Stimulated activated CD4-positive, alpha-beta T cell treated with anti-CD3 and anti-CD28 coated beads, Interleukin-12 subunit alpha, Interleukin-12 subunit beta, amount 100 ng/mL, for 24 hours (primary cell): ENCODE measurements around the gene EGFR.
"Not testable (repeated sequence)": the region's sequence is repeated elsewhere in the genome, so short reads cannot be mapped to it uniquely, and the experiment has no call there.

Source experiments
- DNase-seq, 2 experiments: peaks; one replicate each; pipeline ENCODE4 v3.0.0-alpha.2; 2020; ENCODE audit warnings: low read depth in 2 of 2

EGFR gene

GRCh38 chr7:55035410-55035809 is 16.6 kb downstream of the EGFR start:
- DNase-seq, result not testable (repeated sequence)

GRCh38 chr7:55036950-55037736 is 18.3 kb downstream of the EGFR start:
- DNase-seq, result no peak

- DNase-seq, result no peak
Measured at GRCh38 chr7:55043691-55044370, 25.0 kb downstream of the EGFR start.

DNA sequence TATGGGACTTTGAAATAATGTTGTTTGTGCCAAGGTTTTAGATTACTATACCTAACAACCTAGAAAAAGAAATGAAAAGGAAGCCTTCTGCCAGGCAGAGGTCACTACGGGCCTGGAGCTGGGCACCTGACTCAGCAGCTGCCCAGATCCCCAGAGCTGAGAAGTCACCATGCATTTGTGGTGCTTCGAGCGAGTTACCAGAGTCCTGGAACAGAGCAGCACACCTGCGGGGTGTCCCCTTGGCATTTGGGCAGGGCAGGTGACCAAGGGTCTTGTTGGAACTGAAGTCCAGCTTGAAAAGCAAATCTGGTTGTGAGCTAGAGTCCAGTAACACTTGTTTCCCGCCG is 25.5 kb downstream of the EGFR start:
- no peak for DNase-seq

DNA sequence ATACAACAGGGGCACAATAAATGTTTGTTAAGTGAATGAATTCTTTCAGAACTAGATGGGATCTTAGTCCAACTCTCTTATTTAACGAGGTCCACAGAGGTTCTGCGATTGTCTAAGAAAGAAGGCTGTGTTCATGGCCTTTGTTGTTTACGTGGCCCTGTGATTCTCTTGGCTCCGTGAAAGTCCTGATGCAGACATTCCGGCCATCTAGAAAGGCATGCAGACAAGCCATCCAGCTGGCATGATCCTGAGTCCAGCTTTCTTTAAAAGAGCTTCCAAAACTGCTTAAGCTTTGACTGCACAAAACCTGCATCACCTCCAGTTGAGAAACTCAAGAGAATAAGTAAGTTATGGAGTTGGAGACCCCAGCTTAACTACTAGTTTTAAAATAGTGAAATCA is 26.0 kb downstream of the EGFR start:
- DNase-seq, result no peak

DNA sequence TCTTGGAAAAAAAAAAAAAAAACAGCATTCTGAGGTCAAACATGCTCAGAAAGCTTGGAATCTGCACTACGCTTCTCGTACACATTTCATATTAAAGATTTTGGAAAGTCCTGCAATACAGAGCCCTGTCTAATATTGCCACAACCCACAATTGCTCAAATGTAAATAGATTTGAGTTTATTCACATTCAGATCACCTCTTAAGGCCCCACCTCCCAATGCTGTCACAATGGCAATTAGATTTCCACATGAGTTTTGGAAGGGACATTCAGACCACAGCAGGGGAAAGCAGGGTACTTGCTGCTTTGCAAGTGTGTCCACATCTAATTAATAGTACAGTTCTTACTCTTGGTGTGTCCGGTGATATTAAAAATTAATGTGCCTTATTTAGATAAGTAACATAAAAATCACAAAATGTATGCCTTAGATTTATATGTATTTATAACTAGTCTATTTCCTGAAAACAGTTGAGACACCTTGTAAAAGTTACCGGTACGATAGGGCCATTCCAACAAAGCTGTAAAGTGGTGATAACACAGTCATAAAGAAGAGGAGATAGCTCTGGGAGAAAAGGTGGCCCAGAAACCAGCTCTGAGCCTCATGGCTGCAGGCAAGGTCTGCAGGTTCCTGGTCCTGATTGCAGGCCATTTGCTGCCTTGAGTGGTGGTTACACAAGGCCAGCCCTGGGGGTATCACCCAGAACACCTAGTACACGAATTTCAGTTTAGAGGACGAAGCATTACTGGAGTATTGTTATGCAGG is 27.9 kb downstream of the EGFR start:
- no peak for DNase-seq

DNA sequence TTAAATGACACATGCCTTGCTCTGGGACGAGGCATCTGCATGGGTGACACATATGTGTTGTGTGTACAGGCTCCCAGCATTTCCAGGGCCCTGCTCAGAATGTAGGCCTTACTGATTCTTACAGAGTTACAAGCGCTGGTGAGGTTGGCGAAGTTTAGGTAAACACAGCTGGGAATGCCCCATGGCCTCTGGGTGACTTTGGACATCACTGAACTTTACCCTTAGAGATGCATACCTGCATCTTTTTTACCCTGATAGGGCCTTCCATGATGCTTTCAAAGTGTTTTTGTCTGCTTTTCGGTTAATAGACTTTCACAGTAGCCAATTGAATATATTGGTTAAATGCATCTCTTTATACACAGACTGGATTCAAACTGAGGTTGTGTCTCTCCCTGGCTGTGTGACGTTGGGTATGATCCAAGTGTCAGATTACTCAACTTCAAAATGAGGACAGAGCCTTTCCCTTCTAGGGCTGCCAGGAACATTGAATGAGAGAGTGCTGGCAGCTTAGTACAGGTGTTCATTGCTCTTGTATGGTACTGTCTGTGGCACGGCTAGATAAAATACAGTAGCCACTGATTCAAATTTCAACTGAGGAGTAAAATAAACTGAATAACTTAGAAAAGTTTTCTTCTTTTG is 29.5 kb downstream of the EGFR start:
- no peak for DNase-seq

GRCh38 chr7:55050281-55050680 is 31.5 kb downstream of the EGFR start:
- DNase-seq, result no peak

DNA sequence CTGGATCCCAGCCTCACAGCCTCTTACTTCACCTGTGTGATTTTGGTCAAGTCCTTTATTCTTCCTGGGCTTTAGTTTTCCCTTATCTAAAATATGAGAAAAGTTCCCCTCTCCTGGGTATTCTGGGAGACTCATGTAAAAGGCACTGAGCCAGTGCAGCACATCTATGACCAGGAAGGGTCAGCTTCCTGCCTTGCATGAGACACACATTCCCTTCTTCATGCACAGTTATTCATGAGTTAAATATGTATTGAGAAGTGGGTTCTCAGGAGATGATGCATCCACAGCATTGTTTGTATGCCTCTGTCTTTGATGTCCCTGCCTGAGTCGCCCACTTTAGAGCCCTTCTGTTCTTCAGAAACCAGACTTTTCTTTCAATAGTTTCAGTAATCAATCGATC is 33.3 kb downstream of the EGFR start:
- no peak for DNase-seq

GRCh38 chr7:55052741-55053427 is 34.1 kb downstream of the EGFR start:
- DNase-seq, result no peak

DNA sequence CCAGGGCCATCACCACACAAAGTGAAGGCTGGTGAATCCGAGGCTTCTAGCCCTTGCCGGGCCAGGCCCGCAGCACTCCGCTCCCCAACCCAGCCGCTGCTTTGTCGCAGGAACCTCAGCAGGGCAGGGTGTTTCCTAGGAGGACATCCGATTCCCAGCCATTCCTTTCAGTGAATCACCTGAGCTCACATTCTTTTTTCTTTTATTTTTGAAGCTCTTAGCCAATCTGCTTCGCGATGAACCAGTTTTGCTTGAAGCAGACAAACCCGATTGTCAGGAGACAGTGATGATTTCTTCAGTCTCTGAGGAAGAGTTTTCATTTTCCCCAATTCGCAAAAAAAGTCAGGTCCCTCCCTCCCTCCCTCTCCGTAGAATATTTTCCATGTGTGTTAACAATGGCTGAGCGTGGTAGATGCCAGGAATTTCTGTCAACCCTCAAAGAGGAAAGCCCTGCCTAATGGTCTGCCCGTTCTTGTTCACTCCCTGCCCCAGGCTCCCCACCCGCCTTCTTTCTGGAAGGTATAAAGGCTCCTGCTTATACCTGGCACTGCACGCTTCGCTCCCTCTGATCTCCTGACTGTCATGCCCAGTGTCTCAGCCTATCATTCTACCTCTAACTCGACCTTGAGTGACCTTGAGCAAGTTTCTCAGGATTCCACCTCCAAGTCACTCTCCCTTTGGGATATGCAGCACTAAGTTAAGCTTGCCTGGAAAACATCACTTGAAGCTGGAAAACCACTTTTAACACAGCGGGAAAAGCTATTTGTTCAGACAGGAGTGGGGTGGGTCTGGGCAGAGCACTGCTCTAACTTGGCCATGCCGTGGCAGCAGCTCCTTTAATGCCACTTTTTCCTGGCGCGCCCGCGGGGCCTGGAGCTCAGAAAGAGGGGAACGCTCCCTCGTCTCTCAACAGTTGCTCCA is 35.1 kb downstream of the EGFR start:
- DNase-seq, result no peak

- no peak for DNase-seq
Measured at GRCh38 chr7:55054758-55055157, 35.9 kb downstream of the EGFR start.

DNA sequence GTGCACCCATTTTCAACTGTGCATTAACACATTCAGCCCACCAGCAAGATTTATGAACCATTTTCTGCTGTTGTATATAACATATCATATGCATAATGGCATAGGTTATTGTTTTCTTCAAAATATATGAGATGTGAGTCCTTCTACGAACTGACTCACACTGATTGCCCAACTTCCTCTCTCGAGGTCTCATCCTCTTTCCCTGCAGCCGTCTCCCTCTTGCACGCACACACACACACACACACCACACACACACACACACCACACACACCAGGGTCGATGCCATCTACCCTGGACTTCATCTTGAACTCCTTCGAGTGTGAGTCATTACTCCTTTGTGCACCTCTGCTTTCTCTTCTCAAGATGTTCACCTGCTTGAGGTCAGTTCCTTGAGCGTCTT is 36.7 kb downstream of the EGFR start:
- DNase-seq, result no peak

- DNase-seq, result no peak
Measured at GRCh38 chr7:55056068-55056467, 37.3 kb downstream of the EGFR start.

- no peak for DNase-seq
Measured at GRCh38 chr7:55056577-55057480, 38.0 kb downstream of the EGFR start.

DNA sequence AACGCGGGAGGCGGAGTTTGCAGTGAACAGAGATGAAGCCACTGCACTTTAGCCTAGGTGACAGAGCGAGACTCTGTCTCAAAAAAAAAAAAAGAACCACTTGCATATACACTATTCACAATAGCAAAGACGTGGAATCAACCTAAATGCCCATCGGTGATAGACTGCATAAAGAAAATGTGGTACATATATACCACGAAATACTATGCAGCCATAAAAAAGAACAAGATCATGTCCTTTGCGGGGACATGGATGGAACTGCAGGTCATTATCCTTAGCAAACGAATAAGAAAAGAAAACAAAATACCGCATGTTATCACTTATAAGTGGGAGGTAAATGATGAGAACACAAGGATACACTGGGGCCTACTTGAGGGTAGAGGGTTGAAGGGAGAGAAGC is 39.5 kb downstream of the EGFR start:
- DNase-seq, result no peak

DNA sequence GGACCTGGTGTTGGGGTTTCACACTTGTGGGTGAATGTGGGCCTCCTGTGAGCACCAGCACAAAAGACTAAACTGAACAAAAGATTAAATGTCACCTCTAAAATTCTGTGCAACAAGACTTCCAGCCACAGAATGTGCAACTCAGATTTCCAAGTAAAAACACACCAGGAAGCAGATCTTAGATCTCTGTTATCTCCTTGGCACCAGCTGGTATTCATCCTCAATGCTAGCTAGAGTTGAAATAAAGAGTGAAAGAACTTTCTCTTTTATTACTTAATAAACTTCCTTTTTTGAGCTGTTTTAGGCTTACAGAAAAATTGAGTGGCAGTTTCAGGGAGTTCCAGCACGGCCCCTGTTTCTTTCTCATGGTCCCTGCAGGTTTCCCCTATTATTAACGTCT is 40.2 kb downstream of the EGFR start:
- no peak for DNase-seq

- no peak for DNase-seq
Measured at GRCh38 chr7:55060085-55060484, 41.3 kb downstream of the EGFR start.

- no peak for DNase-seq
Measured at GRCh38 chr7:55060636-55061022, 41.8 kb downstream of the EGFR start.
